Stimulated activated CD4-positive, alpha-beta T cell treated with anti-CD3 and anti-CD28 coated beads, Interleukin-1b, Interleukin-23, amount 100 ng/mL, for 4 hours (primary cell): ENCODE data around the gene TTC6.

ENCODE experiments used
- DNase-seq, 2 donors: peaks; one replicate each; pipeline ENCODE4 v3.0.0-alpha.2; 2020; ENCODE audit warnings: low read depth in 2 of 2

The TTC6 gene

GRCh38 chr14:37585971-37586796 is 9.2 kb upstream of the TTC6 start:
- DNase-seq: no peak

- no peak for DNase-seq
These were observed 8.7 kb upstream of the TTC6 start for GRCh38 chr14:37586797-37587130.

- no peak for DNase-seq
These were observed 8.2 kb upstream of the TTC6 start for GRCh38 chr14:37587131-37587803.

- no peak for DNase-seq
These were observed 7.4 kb upstream of the TTC6 start for GRCh38 chr14:37587881-37588666.

- DNase-seq: no peak
These were observed 6.8 kb upstream of the TTC6 start for GRCh38 chr14:37588667-37588955.

GRCh38 chr14:37588956-37589714 is 6.3 kb upstream of the TTC6 start:
- DNase-seq: no peak

GRCh38 chr14:37589715-37590427 is 5.6 kb upstream of the TTC6 start:
- no peak for DNase-seq

GRCh38 chr14:37590428-37591139 is 4.8 kb upstream of the TTC6 start:
- no peak for DNase-seq

- DNase-seq: no peak
These were observed 4.0 kb upstream of the TTC6 start for GRCh38 chr14:37591311-37591940.

GRCh38 chr14:37591941-37592481 is 3.4 kb upstream of the TTC6 start:
- no peak for DNase-seq

- no peak for DNase-seq
These were observed 2.7 kb upstream of the TTC6 start for GRCh38 chr14:37592482-37593408.

- no peak for DNase-seq
These were observed 1.8 kb upstream of the TTC6 start for GRCh38 chr14:37593511-37594237.

GRCh38 chr14:37594238-37594970 is 1.0 kb upstream of the TTC6 start:
- DNase-seq: peak in 1 of 2 donors; percentile 20

- peak; percentile 22 to 60 for DNase-seq
These were observed 586 bp downstream of the TTC6 start for GRCh38 chr14:37595809-37596621.

GRCh38 chr14:37596790-37597472 is 1.5 kb downstream of the TTC6 start:
- DNase-seq: no peak

GRCh38 chr14:37597538-37597913 is 2.1 kb downstream of the TTC6 start:
- no peak for DNase-seq
